Mucosa of rectum (tissue), 2 donors: ENCODE results near the gene CST6.

Experiments
- H3K27ac ChIP-seq, 2 donors: one replicate each; pipeline ENCODE4 v1.7.0; 2013; ENCODE audit warnings: inconsistent platforms in 2 of 2, low read depth in 2 of 2, low read length in 2 of 2
- H3K27me3 ChIP-seq, 2 donors: one replicate each; pipeline ENCODE4 v1.7.0; 2013; ENCODE audit warnings: low read length in 2 of 2; ENCODE audit not compliant: control insufficient read depth in 2 of 2, insufficient read depth in 2 of 2
- H3K36me3 ChIP-seq, 2 donors: one replicate each; pipeline ENCODE4 v1.7.0; 2013; ENCODE audit warnings: low read length in 2 of 2; ENCODE audit not compliant: control insufficient read depth in 2 of 2, insufficient read depth in 2 of 2
- H3K4me1 ChIP-seq, 2 donors: one replicate each; pipeline ENCODE4 v1.7.0; 2013; ENCODE audit warnings: low read length in 2 of 2, mild to moderate bottlenecking in 1 of 2; ENCODE audit not compliant: control insufficient read depth in 2 of 2, insufficient read depth in 2 of 2
- H3K4me3 ChIP-seq, 2 donors: one replicate each; pipeline ENCODE4 v1.7.0; 2013; ENCODE audit warnings: low read length in 2 of 2
- H3K9ac ChIP-seq, 2 donors: one replicate each; pipeline ENCODE4 v1.7.0; 2013; ENCODE audit warnings: low read length in 2 of 2, low read depth in 1 of 2, mild to moderate bottlenecking in 1 of 2
- H3K9me3 ChIP-seq, 2 donors: one replicate each; pipeline ENCODE4 v1.7.0; 2013; ENCODE audit warnings: low read length in 2 of 2; ENCODE audit not compliant: control insufficient read depth in 2 of 2
- donor health status: healthy.
- donor health status: Normal muscosa, but diverticular disease.

The CST6 gene

DNA sequence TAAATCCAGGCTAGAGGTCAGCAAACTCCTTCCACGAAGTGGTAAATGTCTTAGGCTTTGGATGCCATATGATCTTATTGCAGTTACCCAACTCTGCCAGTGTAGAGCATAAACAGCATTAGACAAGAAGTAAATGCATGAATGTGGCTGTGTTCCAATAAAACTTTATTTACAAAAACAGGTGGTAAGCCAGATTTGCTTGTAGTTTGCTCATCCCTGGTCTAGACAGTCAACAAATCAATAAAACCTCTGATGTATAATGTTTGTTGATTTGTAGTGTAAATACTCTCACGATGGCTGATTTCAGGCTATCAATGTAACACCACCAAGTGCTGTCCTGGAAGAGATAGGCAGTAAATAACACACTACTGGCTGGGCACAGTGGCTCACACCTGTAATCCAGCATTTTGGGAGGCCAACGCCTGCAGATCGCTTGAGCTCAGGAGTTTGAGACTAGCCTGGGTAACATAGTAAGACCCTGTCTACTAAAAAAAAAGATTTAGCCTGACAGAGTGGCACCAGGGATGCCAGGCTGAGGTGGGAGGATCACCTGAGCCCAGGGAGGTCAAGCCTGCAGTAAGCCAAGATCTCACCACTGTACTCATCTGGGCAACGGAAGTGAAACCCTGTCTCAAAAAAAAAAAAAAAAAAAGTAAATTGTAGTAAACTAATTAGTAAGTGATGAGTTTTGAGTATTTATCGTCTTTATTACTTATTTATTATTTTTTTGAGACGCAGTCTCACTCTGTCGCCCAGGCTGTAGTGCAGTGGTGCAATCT, 21.3 kb downstream of the CST6 start:
- Histone ChIP-seq H3K4me1 (no peaks in the 10 kb centered on the region), H3K27ac (no peak overlapping the region), H3K9ac (no peak overlapping the region), H3K4me3 (no peak overlapping the region), H3K27me3 (peaks cover 0 to 7% of the 10 kb centered on the region in 2 donors), H3K36me3 (no peaks in the 10 kb centered on the region), H3K9me3 (no peaks in the 10 kb centered on the region)

DNA sequence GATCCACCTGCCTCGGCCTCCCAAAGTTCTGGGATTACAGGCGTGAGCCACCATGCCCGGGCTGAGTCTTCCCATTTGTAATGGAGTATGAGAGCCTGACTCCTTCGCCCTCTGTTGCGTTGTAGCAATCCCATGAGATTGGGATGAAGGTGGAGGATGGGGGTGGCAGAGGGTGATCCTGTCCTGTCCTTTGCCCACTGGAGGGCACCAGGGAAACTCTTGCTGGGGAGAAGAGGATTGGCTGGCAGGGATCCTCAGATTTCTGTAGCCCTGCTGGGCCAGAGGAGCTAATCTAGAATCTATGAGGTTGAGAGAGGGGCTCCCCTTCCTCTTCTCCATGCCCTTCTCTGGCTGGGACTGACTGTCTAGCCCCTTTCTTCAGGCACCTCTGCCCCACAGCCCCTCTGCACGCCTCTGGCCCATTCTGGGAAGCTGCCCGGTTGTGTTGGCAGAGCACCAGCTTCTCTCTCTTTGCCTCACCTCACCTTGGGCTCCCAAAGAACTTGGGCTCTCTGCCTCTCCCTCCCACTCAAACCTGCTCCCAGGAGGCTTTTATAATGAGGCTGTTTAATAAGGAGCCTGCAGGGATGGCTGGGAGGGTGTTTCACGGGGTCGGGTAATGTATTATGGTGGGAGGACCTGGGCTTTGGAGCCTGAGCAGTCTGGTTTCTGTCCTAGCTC, 24.0 kb downstream of the CST6 start:
- no peaks in the 10 kb centered on the region for H3K9me3 ChIP-seq
- no peak overlapping the region for H3K9ac ChIP-seq
- no peak overlapping the region for H3K4me3 ChIP-seq
- no peaks in the 10 kb centered on the region for H3K36me3 ChIP-seq
- no peaks in the 10 kb centered on the region for H3K4me1 ChIP-seq
- H3K27me3 ChIP-seq, result peaks cover 0 to 4% of the 10 kb centered on the region in 2 donors
- no peak overlapping the region for H3K27ac ChIP-seq

DNA sequence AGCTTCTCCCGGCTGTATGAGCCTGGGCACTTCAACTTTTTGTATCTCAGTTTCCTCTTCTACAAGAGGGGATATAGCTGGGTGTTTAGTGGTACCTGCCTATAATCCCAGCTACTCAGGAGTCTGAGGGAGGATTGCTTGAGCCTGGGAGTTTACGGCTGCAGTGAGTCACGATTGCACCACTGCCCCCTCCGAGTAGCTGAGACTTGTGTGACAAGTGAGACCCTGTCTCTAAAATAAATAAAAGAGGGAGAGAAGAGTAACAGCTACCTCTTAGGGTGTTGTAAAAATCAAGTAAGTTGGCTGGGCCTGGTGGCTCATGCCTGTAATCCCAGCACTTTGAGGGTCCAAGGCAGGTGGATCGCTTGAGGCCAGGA, 24.5 kb downstream of the CST6 start:
- Histone ChIP-seq H3K4me1 (no peaks in the 10 kb centered on the region), H3K9ac (no peak overlapping the region), H3K27me3 (peaks cover 0 to 4% of the 10 kb centered on the region in 2 donors), H3K27ac (no peak overlapping the region), H3K9me3 (no peaks in the 10 kb centered on the region), H3K4me3 (no peak overlapping the region), H3K36me3 (no peaks in the 10 kb centered on the region)

DNA sequence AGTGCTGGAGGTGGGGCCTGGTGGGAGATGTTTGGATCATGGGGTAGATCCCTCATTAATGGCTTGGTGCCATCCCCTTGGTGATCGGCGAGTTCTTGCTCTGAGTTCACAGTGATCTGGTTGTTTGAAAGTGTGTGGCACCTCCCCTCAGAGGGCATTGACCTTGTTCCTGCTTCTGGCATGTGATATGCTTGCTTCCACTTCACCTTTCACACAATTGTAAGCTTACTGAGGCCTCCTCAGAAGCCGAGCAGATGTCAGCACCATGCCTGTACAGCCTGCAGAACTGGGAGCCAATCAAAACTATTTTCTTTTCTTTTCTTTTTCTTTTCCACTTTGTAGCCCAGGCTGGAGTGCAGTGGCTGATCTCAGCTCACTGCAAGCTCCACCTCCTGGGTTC, 25.5 kb downstream of the CST6 start:
- Histone ChIP-seq H3K9me3 (no peaks in the 10 kb centered on the region), H3K27ac (no peak overlapping the region), H3K4me3 (no peak overlapping the region), H3K4me1 (no peaks in the 10 kb centered on the region), H3K9ac (no peak overlapping the region), H3K27me3 (peaks cover 0 to 4% of the 10 kb centered on the region in 2 donors), H3K36me3 (no peaks in the 10 kb centered on the region)

DNA sequence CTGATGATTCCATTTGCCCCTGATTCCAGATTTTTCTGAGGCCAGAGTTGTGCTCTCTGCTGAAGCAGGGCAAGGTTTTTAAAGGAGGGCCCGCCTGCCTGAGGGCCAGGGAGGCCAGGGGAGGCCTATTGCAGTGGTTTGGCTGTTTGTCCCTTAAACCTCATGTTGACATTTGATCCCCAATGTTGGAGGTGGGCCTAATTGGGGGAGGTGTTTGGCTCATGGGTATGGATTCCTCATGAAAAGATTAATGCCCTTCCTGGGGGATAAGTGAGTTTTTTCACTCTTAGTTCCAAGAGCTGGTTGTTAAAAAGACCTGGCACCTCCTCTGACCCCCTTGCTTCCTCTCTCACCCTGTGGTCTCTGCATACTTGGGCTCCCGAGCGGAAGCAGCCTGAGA, 28.0 kb downstream of the CST6 start:
- Histone ChIP-seq H3K4me1 (no peaks in the 10 kb centered on the region), H3K9me3 (no peaks in the 10 kb centered on the region), H3K27ac (no peak overlapping the region), H3K9ac (no peak overlapping the region), H3K4me3 (no peak overlapping the region), H3K27me3 (peaks cover 0 to 3% of the 10 kb centered on the region in 2 donors), H3K36me3 (no peaks in the 10 kb centered on the region)

DNA sequence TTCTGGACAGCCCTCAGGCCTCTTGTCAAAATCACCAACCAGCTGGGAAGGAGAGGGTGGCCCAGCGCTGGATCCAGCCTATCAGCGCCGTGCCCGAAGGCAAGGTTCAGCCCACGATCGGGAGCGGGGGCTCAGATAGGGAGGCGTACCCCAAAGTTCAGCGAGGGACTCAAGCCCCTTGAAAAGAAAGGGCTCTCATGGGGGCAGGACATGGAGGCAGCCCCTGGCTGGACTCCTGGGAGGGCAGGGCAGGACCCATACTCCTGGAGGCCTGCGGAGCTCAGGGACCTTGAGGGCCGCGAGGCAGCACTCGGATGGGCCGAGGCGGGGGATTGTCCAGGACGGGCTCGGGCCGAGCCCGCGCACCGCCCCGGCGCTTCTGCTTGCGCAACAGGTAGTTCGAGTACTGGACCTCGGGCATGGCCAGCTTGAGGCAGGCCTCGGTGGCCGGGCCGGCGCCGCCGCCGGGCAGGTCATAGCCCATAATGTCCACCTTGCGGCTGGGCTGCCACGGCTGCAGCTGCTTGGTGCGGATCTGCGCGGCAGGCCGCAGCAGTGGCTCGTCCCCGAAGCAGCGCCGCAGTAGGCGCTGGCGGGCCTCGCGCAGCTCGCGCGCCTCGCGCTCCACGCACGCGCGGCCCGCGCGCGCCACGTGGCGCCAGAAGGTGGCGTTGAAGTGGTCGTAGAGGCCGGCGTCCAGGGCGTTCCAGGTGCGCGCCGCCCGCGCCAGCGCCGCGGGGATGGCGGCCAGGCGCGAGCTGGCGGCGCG, 30.6 kb downstream of the CST6 start:
- Histone ChIP-seq H3K27ac (no peak overlapping the region), H3K27me3 (peaks cover 3 to 6% of the 10 kb centered on the region in 2 donors), H3K4me3 (no peak overlapping the region), H3K9me3 (no peaks in the 10 kb centered on the region), H3K36me3 (no peaks in the 10 kb centered on the region), H3K4me1 (no peaks in the 10 kb centered on the region), H3K9ac (no peak overlapping the region)

DNA sequence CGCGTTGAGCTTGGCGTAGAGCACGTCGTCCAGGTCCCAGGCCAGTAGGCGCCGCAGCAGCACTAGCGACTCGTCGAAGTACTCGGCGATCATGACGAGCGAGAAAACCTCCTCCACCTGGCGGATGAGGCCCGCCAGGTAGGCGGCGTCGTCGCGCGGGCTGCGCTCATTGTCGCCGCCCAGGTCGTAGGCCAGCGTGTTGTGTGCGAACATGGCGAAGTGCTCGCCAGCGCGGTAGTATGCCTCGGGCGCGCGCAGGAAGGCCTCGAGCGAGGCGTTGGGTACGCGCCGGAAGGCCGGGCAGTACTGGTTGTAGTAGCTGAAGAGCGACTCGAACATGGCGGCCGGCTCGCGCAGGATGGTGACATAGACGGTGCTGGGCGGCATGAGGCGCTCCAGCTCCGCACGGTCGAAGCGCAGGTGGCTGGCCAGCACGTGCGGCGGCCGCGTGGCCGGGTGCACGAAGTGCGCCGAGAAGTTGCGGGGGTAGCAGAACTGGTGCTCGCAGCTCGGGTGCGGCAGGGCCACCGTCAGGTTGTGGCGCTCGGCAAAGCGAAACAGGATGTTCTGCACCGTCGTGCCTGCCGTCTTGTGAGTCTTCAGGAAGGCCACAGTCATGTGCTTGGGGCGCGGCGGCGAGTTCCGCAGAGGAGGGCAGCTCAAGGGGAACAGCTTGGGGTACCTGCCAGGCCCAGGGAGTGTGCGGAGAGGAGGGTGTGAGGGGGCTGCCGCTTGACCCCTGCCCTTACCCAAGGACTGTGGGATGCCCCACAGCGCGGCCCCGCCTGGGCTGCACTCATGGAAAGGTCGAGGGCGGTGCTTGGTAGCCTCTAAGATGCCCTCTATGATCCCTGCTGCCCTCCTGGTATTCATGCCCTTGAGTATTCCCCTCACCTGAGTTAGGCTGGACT, 31.4 kb downstream of the CST6 start:
- Histone ChIP-seq H3K9me3 (no peaks in the 10 kb centered on the region), H3K36me3 (no peaks in the 10 kb centered on the region), H3K9ac (no peak overlapping the region), H3K4me3 (no peak overlapping the region), H3K27me3 (peaks cover 3 to 6% of the 10 kb centered on the region in 2 donors), H3K27ac (no peak overlapping the region), H3K4me1 (no peaks in the 10 kb centered on the region)

DNA sequence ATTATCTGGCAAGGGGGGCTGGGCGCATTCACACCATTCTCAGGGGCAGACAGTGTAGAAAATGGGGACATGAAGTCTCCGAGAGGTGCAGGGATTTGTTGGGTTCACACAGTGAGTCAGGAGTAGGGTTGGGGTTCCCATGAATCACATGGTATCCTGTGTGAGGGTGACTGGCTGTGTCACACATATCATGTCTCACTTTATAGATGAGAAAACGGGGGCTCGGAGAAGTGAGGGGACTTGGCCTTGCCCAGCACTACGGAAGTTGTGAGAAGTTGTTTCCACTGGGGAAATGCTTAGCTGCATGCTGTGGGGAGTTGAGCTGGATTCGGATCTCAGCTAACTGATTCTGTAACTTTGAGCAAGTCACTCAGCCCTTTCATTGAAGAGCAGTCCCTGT, 32.9 kb downstream of the CST6 start:
- H3K27me3 ChIP-seq, result peaks cover 3 to 6% of the 10 kb centered on the region in 2 donors
- no peak overlapping the region for H3K9ac ChIP-seq
- H3K9me3 ChIP-seq, result no peaks in the 10 kb centered on the region
- H3K36me3 ChIP-seq, result no peaks in the 10 kb centered on the region
- no peak overlapping the region for H3K27ac ChIP-seq
- H3K4me3 ChIP-seq, result peak overlapping the region in 1 of 2 donors; percentile 32
- H3K4me1 ChIP-seq, result no peaks in the 10 kb centered on the region

DNA sequence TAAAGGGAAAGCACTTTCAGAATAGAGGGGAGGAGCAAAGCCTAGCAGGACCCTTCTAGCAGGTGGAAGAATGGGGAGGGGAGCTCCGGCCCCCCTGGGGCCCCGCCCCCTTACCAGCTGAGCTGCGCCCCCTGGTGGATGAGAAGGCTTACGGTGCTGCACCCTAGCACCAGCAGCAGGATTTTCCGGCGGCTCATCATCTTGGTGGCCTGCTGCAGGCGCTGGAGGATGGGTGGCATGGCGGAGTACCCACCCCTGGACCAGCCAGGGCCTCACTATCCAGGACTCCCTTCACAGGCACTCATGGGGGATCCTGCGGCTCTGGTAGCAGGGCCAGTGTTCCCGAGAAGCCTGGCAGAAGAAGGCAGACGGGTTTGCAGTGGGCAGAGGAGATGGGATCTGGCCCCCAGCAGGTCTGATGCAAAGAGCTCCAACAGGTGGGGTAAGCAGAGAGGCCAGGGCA, 33.4 kb downstream of the CST6 start:
- Histone ChIP-seq H3K27me3 (peaks cover 3 to 6% of the 10 kb centered on the region in 2 donors), H3K9ac (no peak overlapping the region), H3K27ac (no peak overlapping the region), H3K36me3 (no peaks in the 10 kb centered on the region), H3K4me1 (no peaks in the 10 kb centered on the region), H3K4me3 (peak overlapping the region in 1 of 2 donors; percentile 32), H3K9me3 (no peaks in the 10 kb centered on the region)
